ENCODE results near the gene SH3BGR.
A peak's percentile ranks its signal among the peaks of the same experiment; 100 is the strongest.
"Not testable (repeated sequence)": the region's sequence is repeated elsewhere in the genome, so short reads cannot be mapped to it uniquely, and the experiment has no call there.

The SH3BGR gene

DNA sequence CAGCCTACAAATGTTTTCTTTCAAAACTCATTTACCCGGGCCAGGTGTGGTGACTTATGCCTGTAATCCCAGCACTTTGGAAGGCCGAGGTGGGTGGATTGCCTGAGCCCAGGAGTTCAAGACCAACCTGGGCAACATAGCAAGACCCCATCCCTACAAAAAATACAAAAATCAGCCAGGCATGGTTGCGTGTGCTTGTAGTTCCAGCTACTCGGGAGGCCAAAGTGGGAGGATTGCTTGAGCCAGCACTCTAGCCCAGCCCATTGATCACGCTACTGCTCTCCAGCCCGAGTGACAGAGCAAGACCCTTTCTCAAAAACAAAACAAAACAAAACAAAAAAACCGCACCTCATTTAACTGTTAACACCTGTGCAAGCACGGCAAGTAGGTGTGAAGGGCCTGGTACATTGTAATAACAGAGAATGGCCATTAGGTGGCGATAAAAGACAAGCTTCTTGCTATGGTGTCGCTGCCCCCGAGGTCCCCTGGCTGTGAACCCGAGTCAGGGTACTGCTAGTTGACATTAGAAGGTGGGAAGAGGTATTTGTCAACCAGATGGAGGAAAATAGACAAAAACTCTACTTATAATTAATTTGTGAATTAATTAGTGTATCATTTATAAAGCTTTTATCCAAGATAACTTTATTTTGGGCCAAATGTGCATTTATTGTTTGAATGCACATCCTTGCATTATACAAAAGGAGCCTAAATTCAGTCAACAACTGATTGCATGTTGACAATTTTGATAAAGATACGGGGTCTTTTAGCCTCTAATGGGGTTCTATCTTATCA lies 66.5 kb downstream of the SH3BGR start:
- DNase-seq = peak; percentile 48

- DNase-seq = no peak
These were observed 67.1 kb downstream of the SH3BGR start for GRCh38 chr21:39518847-39519210.

DNA sequence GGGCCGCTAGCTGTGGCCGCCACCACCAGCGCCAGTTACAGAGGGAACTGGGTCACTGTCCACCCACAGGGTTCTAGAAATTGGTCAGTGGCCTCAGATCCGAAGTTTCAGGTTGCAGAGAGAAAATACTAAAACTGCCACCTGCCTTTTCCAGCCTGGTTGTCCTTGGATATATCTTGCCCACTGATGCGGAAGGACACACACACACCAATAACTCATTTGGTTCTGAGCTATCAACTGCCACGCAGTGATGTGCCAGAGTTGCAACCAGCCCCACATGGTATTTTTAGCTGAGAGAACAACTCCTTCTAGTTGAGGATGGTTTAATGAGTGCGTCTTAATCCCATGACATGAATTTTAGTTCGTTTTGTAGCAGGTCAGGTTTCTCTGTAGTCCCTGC lies 68.1 kb downstream of the SH3BGR start:
- no peak for DNase-seq

- DNase-seq = no peak
These were observed 71.6 kb downstream of the SH3BGR start for GRCh38 chr21:39523399-39523798.

- no peak for DNase-seq
These were observed 72.1 kb downstream of the SH3BGR start for GRCh38 chr21:39523915-39524314.

GRCh38 chr21:39525129-39525528 lies 73.4 kb downstream of the SH3BGR start:
- DNase-seq = no peak

DNA sequence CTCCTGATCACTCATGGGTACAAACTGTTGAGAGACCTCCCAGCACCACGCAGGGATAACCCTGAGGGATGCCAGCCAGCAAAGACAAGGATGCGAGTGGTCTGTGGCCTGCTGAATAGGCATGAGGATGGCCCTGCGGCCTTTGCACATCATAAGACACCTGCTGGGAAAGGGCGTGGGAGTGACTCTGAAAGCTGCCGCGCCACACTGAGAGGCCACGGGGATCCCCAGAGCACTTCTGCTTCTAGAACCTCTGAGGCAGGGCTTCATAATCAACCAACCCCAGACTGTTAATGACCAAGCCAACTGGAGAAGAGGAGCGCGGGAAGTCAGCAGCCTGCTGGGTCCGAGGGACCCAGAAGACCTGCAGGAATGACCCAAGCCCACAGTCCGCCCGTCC lies 73.8 kb downstream of the SH3BGR start:
- no peak for DNase-seq

DNA sequence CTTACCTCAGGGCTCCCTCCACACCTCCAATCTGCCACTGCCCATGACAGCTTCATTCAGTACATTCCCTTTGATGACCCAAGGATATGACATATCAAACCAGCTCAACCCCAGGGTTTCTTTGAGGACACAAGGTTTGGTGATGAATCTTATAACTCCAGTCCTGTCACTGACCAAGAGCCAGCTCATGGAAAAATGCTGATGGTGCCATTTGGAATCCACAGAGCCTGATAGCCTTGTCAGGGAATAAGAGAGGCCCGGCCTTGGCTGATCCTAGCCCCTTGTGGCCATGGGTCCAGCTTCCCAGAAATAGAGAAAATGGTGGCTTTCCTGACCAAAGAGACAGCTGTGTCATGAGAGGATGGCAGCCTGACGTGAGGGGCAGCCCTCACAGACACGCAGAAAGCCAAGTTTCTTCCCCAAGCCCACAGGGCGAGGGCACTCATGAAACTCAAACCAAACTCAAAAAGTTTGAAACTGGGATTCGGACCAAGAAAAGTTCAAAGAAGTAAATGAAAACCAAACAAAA lies 75.4 kb downstream of the SH3BGR start:
- no peak for DNase-seq

DNA sequence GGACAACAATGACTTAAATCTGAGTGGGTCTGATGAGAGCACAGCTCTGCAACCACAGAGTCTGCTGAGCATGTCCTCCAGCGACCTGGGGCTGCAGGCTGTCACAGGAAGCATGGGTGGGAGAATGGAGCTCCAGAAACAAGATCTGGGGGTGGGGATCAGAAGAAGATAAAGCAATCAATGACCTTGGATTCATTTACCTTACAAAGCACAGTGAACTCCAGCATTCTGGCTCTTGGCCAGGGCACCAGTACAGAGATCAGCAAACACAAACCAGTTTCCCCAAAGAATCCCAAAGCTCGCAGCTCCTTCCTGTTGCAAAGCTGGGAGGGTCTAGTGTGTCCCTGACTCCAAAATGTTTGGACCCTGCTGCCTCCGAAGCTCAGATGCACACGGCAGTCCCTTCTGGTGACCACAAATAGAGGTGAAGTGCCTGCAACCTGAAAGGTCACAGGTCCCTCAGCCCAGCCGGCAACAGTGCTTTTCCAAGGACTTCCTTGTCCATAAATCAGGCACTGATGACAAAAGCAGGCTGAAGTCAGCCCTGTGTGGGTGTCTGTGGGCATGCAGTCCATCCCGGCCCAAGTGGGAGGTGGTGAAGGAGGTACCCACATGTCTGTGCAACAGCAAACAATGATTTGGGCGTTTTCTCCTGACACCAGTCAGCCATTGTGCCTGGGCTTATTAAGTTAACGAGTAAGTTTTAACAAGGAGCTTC lies 76.1 kb downstream of the SH3BGR start:
- no peak for DNase-seq

- no peak for DNase-seq
These were observed 77.3 kb downstream of the SH3BGR start for GRCh38 chr21:39529026-39529425.

DNA sequence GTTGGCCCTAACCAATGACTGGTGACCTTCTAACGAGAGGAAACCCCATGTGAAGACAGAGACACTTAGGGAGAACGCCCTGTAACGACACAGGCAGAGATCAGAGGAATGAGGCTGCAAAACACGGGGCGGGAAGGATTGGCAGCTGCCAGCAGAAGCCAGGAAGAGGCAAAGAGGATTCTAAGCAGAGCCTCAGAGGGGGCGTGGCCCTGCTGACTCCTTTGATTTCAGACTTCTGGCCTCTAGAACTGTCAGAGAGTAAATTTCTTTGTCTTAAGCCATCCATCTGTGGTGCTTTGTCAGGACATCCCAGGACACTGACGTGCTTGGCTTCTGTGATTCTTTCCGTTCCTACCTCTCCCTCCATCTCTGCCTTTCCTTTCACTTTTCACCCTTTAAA lies 79.3 kb downstream of the SH3BGR start:
- DNase-seq = no peak

GRCh38 chr21:39531840-39532239 lies 80.1 kb downstream of the SH3BGR start:
- DNase-seq = no peak

GRCh38 chr21:39533545-39534380 lies 82.0 kb downstream of the SH3BGR start:
- DNase-seq = no peak

DNA sequence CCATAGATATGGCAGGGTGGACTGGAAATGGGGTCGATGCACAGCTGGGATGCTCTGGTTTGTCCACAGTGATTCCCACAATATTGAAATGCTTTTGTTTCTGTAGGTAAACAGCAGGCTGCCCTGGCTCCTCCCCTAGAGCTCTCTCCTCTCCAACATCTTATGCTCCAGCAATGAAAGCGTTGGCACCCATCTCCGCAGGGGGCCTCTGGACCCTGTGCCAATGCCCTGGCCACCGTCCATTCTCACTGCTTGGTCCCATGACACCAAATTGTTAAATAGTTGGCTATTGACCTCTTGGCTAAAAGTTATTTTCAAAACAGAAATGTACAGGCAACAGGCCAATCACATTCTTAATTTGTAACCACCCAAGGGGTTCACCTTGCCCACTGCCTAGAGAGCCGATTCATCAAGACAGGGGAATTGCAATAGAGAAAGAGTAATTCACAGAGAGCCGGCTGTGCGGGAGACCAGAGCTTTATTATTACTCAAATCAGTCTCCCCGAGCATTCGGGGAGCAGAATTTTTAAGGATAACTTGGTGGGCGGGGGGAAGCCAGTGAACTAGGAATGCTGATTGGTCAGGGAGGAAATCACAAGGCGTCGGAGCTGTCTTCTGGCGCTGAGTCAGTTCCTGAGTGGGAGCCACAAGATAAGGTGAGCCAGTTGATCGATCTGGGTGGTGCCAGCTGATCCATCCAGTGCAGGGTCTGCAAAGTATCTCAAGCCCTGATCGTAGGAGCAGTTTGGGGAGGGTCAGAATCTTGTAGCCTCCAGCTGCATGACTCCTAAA lies 84.1 kb downstream of the SH3BGR start:
- DNase-seq = no peak

DNA sequence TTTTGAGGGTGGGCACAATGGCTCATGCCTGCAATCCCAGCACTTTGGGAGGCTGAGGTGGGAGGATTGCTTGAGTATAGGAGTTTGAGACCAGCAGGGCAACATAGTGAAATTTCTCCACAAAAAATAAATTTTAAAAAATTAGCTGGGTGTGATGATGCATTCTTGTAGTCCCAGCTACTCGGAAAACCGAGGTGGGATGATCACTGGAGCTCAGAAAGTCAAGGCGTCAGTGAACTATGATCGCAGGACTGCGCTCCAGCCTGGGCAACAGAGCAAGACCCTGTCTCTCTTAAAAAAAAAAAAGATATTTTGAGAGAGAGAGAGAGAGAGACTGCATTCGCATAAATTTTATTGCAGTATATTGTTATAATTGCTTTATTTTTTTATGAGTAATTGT lies 85.1 kb downstream of the SH3BGR start:
- DNase-seq = no peak

DNA sequence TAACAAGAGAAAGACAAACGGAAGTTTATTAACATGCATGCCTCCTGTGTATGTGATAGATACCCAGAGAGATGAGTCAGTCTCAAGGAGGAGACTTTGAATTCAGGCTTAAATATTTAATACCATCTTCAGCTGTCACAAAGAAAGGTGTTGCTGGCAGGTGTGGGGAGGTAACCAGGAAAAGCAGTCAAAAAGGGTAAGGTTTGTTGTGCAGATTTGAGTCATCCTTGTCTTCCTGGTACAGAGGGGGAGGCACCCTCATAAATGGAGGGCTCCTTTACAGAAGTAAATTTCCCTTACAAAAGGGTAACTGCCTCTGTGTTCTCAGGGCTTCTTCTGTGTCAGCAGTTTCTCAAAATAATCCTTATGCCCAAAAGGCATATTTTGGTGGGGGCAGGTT lies 85.8 kb downstream of the SH3BGR start:
- DNase-seq = no peak

DNA sequence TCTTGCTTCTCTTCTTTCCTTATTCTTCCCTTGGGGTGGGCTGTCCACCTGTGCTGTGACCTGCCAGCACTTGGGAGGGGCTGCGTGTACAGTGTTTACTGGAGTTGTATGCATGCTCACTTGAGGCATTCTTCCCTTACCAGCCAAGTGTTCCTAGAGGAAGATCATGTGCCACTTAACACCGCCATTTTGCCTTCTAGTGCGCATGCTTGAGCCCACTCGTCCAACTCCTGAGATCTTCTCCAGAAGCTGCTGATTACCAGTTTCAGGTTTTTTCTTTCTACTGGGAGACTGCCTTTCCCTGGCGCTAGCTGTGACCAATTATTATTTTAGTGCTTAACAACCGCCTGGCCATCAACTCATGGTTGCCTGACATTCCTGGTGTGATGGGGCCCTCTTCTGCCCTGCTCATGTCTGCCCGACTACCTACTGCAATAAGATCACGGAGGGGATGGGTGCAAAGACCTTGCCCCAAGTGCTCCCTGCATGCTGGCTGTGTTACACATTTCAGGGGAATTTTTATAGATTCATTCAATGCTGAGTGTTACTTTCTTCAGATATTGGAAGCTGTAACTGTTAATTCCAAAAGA lies 86.8 kb downstream of the SH3BGR start:
- no peak for DNase-seq

DNA sequence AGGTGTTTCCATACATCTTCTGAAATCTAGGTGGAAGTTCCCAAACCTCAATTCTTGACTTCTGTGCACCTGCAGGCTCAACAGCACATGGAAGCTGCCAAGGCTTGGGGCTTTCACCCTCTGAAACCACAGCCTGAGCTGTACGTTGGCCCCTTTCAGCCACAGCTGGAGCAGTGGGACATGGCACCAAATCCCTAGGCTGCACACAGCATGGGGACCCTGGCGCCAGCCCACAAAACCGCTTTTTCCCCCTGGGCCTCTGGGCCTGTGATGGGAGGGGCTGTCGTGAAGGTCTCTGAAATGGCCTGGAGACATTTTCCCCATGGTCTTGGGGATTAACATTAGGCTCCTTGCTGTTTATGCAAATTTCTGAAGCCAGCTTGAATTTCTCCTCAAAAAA lies 88.6 kb downstream of the SH3BGR start:
- not testable (repeated sequence) for DNase-seq

GRCh38 chr21:39542736-39543135 lies 91.0 kb downstream of the SH3BGR start:
- no peak for DNase-seq

- DNase-seq = no peak
These were observed 94.8 kb downstream of the SH3BGR start for GRCh38 chr21:39546522-39546921.

GRCh38 chr21:39552856-39553255 lies 101.1 kb downstream of the SH3BGR start:
- no peak for DNase-seq

GRCh38 chr21:39553331-39553730 lies 101.6 kb downstream of the SH3BGR start:
- DNase-seq = no peak

Data from NCI-H1048 (cell line).